Calu3 (cell line): ENCODE results near the gene IGF2BP2. TPM values are rescaled to one million over a fixed set of nuclear protein-coding genes. Genes with fewer than 3 reads are reported as not detected.

ENCODE experiments used
- BruUV-seq: library from RNA; stranded (reverse); fragments of 400-500 nt; replicated peaks from 2 replicates; lab custom pipeline; 2021; lab: Mats Ljungman, UMichigan
- CTCF ChIA-PET: fragments of 300-600 bp; sonication (Branson Sonifier 250); formaldehyde crosslinking; loops from one replicate; lab custom pipeline; 2022; ENCODE audit warnings: antibody characterized with exemption; lab: Charles Lee
- DNase-seq: peaks from one replicate; pipeline ENCODE4 v3.0.0; 2022
- H3K27ac Mint-ChIP-seq: one replicate; pipeline ENCODE4 v1.8.0; 2022; ENCODE audit warnings: mixed read lengths; ENCODE audit not compliant: unreplicated experiment
- H3K27me3 Mint-ChIP-seq: one replicate; pipeline ENCODE4 v1.8.0; 2022; ENCODE audit warnings: mixed read lengths; ENCODE audit not compliant: unreplicated experiment
- H3K36me3 Mint-ChIP-seq: one replicate; pipeline ENCODE4 v1.8.0; 2022; ENCODE audit warnings: mild to moderate bottlenecking, moderate library complexity, mixed read lengths; ENCODE audit not compliant: insufficient read depth, unreplicated experiment
- H3K4me1 Mint-ChIP-seq: one replicate; pipeline ENCODE4 v1.8.0; 2022; ENCODE audit warnings: mild to moderate bottlenecking, low read depth, mixed read lengths; ENCODE audit not compliant: unreplicated experiment
- H3K4me3 Mint-ChIP-seq: one replicate; pipeline ENCODE4 v1.8.0; 2022; ENCODE audit warnings: mild to moderate bottlenecking, low read depth, moderate library complexity, mixed read lengths; ENCODE audit not compliant: unreplicated experiment
- H3K9me3 Mint-ChIP-seq: one replicate; pipeline ENCODE4 v1.8.0; 2022; ENCODE audit warnings: low read depth, mixed read lengths; ENCODE audit not compliant: unreplicated experiment
- CTCF ChIP-seq: fragments of 200-600 bp; IDR thresholded peaks from one replicate; pipeline ENCODE4 v1.8.0; 2022; ENCODE audit warnings: antibody characterized with exemption; ENCODE audit not compliant: unreplicated experiment
- intact Hi-C: fragments of 100-400 bp; cut with micrococcal nuclease; formaldehyde crosslinking; loops from one replicate; pipeline ENCODE4 v1.10.0; 2022; ENCODE audit not compliant: unreplicated experiment
- total RNA-seq: library from RNA; stranded (reverse); gene quantifications from 2 replicates; pipeline ENCODE4 v1.2.3, GENCODE V29; 2022

The IGF2BP2 gene
- total RNA-seq, 1 experiment from 2014 or later = 156 TPM

DNA sequence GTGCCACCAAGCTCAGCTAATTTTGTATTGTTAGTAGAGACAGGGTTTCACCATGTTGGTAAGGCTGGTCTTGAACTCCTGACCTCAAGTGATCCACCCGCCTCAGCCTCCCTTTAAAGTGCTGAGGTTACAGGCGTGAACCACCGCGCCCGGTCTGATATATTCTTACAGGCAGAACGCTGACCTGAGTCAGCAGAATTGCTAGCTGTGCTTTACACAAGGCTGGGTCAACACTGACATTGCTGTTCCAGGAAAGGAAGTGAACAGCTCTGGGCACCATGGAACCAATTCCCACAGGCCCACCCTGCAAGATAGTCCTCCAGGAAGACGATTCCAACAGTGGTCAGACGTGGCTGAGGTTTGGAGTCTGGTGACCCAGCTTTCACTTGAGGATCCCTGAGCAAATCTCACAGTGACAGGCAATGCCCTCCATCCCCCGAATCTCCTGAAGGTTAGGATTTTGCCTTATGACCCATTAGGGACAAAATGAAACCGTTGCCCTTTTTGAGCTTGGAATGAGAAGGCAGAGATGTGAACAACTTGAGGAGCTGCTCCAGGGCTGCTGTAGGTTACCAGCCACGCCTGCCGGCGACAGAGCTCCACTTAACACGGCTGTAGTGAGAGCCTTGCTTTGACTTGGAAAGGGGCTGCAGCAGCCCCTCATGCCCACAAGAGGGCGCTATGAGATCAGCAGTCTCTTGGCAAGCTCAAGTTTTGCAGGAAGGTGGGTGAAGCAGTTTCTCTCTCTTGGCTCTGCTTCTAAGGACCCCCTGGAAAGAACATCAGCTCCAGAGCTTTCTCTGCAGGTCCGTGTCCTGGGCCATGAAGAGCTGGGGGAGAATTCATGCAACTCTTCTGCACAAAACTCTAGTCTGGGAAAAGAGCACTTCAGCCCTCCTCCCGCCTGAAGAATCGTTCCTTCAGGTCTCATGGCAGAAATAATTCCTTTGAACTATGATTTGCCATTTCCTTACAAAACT is 164.6 kb downstream of the IGF2BP2 start:
- CTCF ChIA-PET = interaction anchor here (0.5 to 3.7 kb wide), 35 partner anchors 8 to 439 kb away, joined by 3 to 30 read pairs (median 5); partner anchors contain the start of gene SENP2
- Mint-ChIP-seq H3K4me3 (no peak overlapping the region), H3K27ac (no peak overlapping the region), H3K4me1 (peaks cover 12% of the 10 kb centered on the region), H3K36me3 (peaks cover 57% of the 10 kb centered on the region), H3K9me3 (no peaks in the 10 kb centered on the region), H3K27me3 (no peaks in the 10 kb centered on the region)
- TF ChIP-seq CTCF = peak; percentile 99
- no TSS peak for BruUV-seq
- peak; percentile 86 for DNase-seq
- intact Hi-C loops = loop anchor here (5.0 kb wide), 2 partner anchors 107 to 267 kb away; no protein-coding TSS in a partner anchor

GRCh38 chr3:185658943-185659342 is 165.9 kb downstream of the IGF2BP2 start:
- no peak for TF ChIP-seq CTCF
- H3K4me1 Mint-ChIP-seq = peaks cover 12% of the 10 kb centered on the region
- H3K27ac Mint-ChIP-seq = peak overlapping the region; percentile 4
- H3K36me3 Mint-ChIP-seq = peaks cover 67% of the 10 kb centered on the region
- no TSS peak for BruUV-seq
- intact Hi-C loops = no loop called here
- H3K27me3 Mint-ChIP-seq = no peaks in the 10 kb centered on the region
- no peaks in the 10 kb centered on the region for H3K9me3 Mint-ChIP-seq
- CTCF ChIA-PET = interaction anchor here (2.6 to 3.7 kb wide), 3 partner anchors 12 to 285 kb away, joined by 18 to 24 read pairs (median 22); no protein-coding TSS in a partner anchor
- H3K4me3 Mint-ChIP-seq = no peak overlapping the region
- DNase-seq = no peak

- peak; percentile 34 for DNase-seq
- no peaks in the 10 kb centered on the region for H3K27me3 Mint-ChIP-seq
- BruUV-seq = no TSS peak
- H3K36me3 Mint-ChIP-seq = peaks cover 71% of the 10 kb centered on the region
- intact Hi-C loops = no loop called here
- peak overlapping the region; percentile 4 for H3K27ac Mint-ChIP-seq
- H3K9me3 Mint-ChIP-seq = no peaks in the 10 kb centered on the region
- CTCF ChIA-PET = interaction anchor here (2.6 to 3.7 kb wide), 3 partner anchors 13 to 285 kb away, joined by 18 to 24 read pairs (median 22); no protein-coding TSS in a partner anchor
- H3K4me1 Mint-ChIP-seq = peaks cover 12% of the 10 kb centered on the region
- no peak overlapping the region for H3K4me3 Mint-ChIP-seq
- no peak for TF ChIP-seq CTCF
These were observed 166.3 kb downstream of the IGF2BP2 start for GRCh38 chr3:185658504-185658912.

GRCh38 chr3:185657691-185658503 is 166.9 kb downstream of the IGF2BP2 start:
- H3K27me3 Mint-ChIP-seq = no peaks in the 10 kb centered on the region
- H3K4me3 Mint-ChIP-seq = no peak overlapping the region
- peaks cover 73% of the 10 kb centered on the region for H3K36me3 Mint-ChIP-seq
- H3K27ac Mint-ChIP-seq = peak overlapping the region; percentile 4
- no peaks in the 10 kb centered on the region for H3K9me3 Mint-ChIP-seq
- BruUV-seq = no TSS peak
- no peak for DNase-seq
- intact Hi-C loops = no loop called here
- peaks cover 12% of the 10 kb centered on the region for H3K4me1 Mint-ChIP-seq
- TF ChIP-seq CTCF = no peak
- CTCF ChIA-PET = interaction anchor here (0.6 kb wide), 1 partner anchor 374 kb away, joined by 7 read pairs; no protein-coding TSS in a partner anchor
